MM.1S (cell line): ENCODE measurements around the gene CDH7.

ENCODE experiments used
- DNase-seq: peaks from one replicate; pipeline ENCODE4 v3.0.0-alpha.2; 2015
- H2AFZ ChIP-seq: fragments of 300-600 bp; sonication (generic); 2 replicates; pipeline ENCODE4 v1.6.0; 2016; ENCODE audit warnings: antibody characterized with exemption, low read length
- H3F3A ChIP-seq: fragments of 300-600 bp; sonication (generic); 2 replicates; pipeline ENCODE4 v1.6.1; 2016; ENCODE audit warnings: mild to moderate bottlenecking, antibody characterized with exemption, low read length, moderate library complexity, mixed read lengths; ENCODE audit not compliant: insufficient read depth
- H3K27ac ChIP-seq: fragments of 300-600 bp; sonication (generic); 2 replicates; pipeline ENCODE4 v1.5.1; 2016; ENCODE audit warnings: mild to moderate bottlenecking, low read length
- H3K27me3 ChIP-seq: fragments of 300-600 bp; sonication (generic); replicated peaks from 2 replicates; pipeline ENCODE4 v1.6.0; 2016; ENCODE audit warnings: low read length; ENCODE audit not compliant: insufficient read depth
- H3K36me3 ChIP-seq: fragments of 300-600 bp; sonication (generic); replicated peaks from 2 replicates; pipeline ENCODE4 v1.6.1; 2016; ENCODE audit warnings: mild to moderate bottlenecking, low read length, mixed read lengths; ENCODE audit not compliant: insufficient read depth
- H3K4me1 ChIP-seq: fragments of 300-600 bp; sonication (generic); 2 replicates; pipeline ENCODE4 v1.6.1; 2016; ENCODE audit warnings: low read length, mixed read lengths
- H3K4me2 ChIP-seq: fragments of 300-600 bp; sonication (generic); 2 replicates; pipeline ENCODE4 v1.6.0; 2016; ENCODE audit warnings: low read depth, low read length
- H3K4me3 ChIP-seq: fragments of 300-600 bp; sonication (generic); 2 replicates; pipeline ENCODE4 v1.5.1; 2016; ENCODE audit warnings: low read length, mixed read lengths
- H3K79me2 ChIP-seq: fragments of 300-600 bp; sonication (generic); 2 replicates; pipeline ENCODE4 v1.6.1; 2016; ENCODE audit warnings: mixed run types, low read length, mixed read lengths
- H3K9ac ChIP-seq: fragments of 300-600 bp; sonication (generic); 2 replicates; pipeline ENCODE4 v1.6.1; 2016; ENCODE audit warnings: low read length, mixed read lengths
- H3K9me2 ChIP-seq: fragments of 300-600 bp; sonication (generic); replicated peaks from 2 replicates; pipeline ENCODE4 v1.6.1; 2016; ENCODE audit warnings: mild to moderate bottlenecking, low read length, mixed read lengths; ENCODE audit not compliant: insufficient read depth
- H3K9me3 ChIP-seq: fragments of 300-600 bp; sonication (generic); replicated peaks from 2 replicates; pipeline ENCODE4 v1.6.1; 2016; ENCODE audit warnings: mild to moderate bottlenecking, low read length, mixed read lengths; ENCODE audit not compliant: insufficient read depth
- H4K20me1 ChIP-seq: fragments of 300-600 bp; sonication (generic); 2 replicates; pipeline ENCODE4 v1.6.1; 2016; ENCODE audit warnings: mild to moderate bottlenecking, low read length, moderate library complexity, mixed read lengths; ENCODE audit not compliant: insufficient read depth
- EZH2 ChIP-seq: fragments of 300-600 bp; sonication (generic); optimal IDR thresholded peaks from 2 replicates; pipeline ENCODE3; 2017; ENCODE audit warnings: low read depth, mild to moderate bottlenecking, antibody characterized with exemption, low read length, mixed read lengths
- EZH2phosphoT487 ChIP-seq: fragments of 300-600 bp; sonication (generic); IDR thresholded peaks from 2 replicates; pipeline ENCODE4 v1.6.1; 2018; ENCODE audit warnings: antibody characterized with exemption, low read length
- TF ChIP-seq, protein P1 (sequence below): fragments of 300-600 bp; sonication (generic); IDR thresholded peaks from 2 replicates; pipeline ENCODE4 v1.5.1; 2016; ENCODE audit warnings: antibody characterized with exemption, low read length, mixed read lengths

The CDH7 gene

DNA sequence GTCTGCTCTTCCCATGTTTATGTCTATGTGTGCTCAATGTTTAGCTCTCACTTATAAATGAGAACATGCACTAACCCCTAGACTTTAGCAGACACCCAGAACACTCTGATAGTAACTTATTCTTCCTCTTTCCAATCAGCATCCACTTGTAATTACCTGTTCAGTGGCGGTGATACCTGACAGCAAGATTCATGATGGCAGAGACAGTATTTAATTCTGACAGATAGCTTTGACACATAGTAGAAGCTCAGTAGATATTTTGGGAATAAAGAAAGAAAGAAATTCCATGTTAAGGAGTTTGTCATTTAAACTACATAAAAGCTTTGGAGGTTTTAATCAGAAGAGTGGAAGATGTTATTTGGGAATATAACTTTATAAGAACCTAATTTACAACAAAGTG lies 171.3 kb downstream of the CDH7 start:
- Histone ChIP-seq H3K9me2 (no peaks in the 10 kb centered on the region), H4K20me1 (no peaks in the 10 kb centered on the region), H2AFZ (no peak overlapping the region), H3K4me2 (no peak overlapping the region), H3K9me3 (no peaks in the 10 kb centered on the region), H3F3A (no peaks in the 10 kb centered on the region), H3K36me3 (no peaks in the 10 kb centered on the region), H3K27me3 (no peaks in the 10 kb centered on the region), H3K27ac (no peak overlapping the region), H3K4me3 (no peak overlapping the region), H3K9ac (no peak overlapping the region), H3K79me2 (no peaks in the 10 kb centered on the region), H3K4me1 (no peaks in the 10 kb centered on the region)
- TF ChIP-seq, protein P1, sequence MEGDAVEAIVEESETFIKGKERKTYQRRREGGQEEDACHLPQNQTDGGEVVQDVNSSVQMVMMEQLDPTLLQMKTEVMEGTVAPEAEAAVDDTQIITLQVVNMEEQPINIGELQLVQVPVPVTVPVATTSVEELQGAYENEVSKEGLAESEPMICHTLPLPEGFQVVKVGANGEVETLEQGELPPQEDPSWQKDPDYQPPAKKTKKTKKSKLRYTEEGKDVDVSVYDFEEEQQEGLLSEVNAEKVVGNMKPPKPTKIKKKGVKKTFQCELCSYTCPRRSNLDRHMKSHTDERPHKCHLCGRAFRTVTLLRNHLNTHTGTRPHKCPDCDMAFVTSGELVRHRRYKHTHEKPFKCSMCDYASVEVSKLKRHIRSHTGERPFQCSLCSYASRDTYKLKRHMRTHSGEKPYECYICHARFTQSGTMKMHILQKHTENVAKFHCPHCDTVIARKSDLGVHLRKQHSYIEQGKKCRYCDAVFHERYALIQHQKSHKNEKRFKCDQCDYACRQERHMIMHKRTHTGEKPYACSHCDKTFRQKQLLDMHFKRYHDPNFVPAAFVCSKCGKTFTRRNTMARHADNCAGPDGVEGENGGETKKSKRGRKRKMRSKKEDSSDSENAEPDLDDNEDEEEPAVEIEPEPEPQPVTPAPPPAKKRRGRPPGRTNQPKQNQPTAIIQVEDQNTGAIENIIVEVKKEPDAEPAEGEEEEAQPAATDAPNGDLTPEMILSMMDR, result no peak
- no peak for TF ChIP-seq EZH2phosphoT487
- TF ChIP-seq EZH2, result no peak
- no peak for DNase-seq

DNA sequence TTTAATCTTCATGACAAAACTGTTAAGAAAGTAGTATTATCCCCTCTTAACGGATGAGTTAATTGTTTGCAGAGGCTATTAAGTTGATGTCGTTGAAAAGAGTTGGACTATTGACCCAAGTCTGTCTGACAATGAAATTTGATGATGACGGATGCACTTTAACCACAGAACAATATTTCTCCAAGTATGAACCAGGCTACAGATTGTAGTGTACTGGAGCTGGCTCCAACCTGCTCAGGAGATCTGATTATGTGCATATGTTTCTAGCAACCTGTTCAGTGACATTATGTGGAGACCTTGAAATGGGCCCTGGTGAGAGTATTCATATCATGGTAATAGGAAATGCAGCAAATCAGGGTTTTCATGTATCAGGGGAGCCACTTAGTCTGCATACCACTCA lies 174.1 kb downstream of the CDH7 start:
- no peaks in the 10 kb centered on the region for H3K27me3 ChIP-seq
- H3K27ac ChIP-seq, result no peak overlapping the region
- no peak for DNase-seq
- H3K9ac ChIP-seq, result no peak overlapping the region
- H3K4me2 ChIP-seq, result no peak overlapping the region
- H3K9me2 ChIP-seq, result no peaks in the 10 kb centered on the region
- no peaks in the 10 kb centered on the region for H3K4me1 ChIP-seq
- H3F3A ChIP-seq, result no peaks in the 10 kb centered on the region
- H3K9me3 ChIP-seq, result no peaks in the 10 kb centered on the region
- no peaks in the 10 kb centered on the region for H3K79me2 ChIP-seq
- no peaks in the 10 kb centered on the region for H4K20me1 ChIP-seq
- no peak for TF ChIP-seq EZH2
- no peaks in the 10 kb centered on the region for H3K36me3 ChIP-seq
- no peak overlapping the region for H2AFZ ChIP-seq
- no peak overlapping the region for H3K4me3 ChIP-seq

DNA sequence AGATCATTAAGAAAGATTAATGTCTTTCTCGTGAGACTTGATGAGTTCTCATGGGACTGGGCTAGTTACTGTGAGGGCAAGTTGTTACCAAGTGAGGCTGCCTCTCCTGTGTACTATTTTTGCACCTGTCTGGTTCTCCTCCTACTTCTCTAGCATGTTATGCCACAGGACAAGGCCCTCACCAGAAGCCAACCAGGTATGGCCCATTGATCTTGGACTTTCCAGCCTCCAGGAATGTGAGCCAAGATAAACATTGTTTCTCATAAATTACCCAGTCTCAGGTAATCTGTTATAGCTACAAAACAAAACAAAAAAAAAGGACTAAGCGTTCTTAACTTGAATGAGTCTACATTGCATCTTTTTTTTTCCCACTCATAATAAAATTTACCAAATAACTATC lies 184.1 kb downstream of the CDH7 start:
- H3K79me2 ChIP-seq, result no peaks in the 10 kb centered on the region
- H3K27ac ChIP-seq, result no peak overlapping the region
- H3F3A ChIP-seq, result no peaks in the 10 kb centered on the region
- no peaks in the 10 kb centered on the region for H3K9me3 ChIP-seq
- H3K27me3 ChIP-seq, result no peaks in the 10 kb centered on the region
- TF ChIP-seq EZH2 (no peak), EZH2phosphoT487 (no peak)
- TF ChIP-seq, protein P1, result no peak
- H3K4me2 ChIP-seq, result no peak overlapping the region
- H3K4me3 ChIP-seq, result no peak overlapping the region
- H4K20me1 ChIP-seq, result no peaks in the 10 kb centered on the region
- no peaks in the 10 kb centered on the region for H3K36me3 ChIP-seq
- no peak overlapping the region for H3K9ac ChIP-seq
- DNase-seq, result no peak
- no peaks in the 10 kb centered on the region for H3K4me1 ChIP-seq
- no peaks in the 10 kb centered on the region for H3K9me2 ChIP-seq
- no peak overlapping the region for H2AFZ ChIP-seq

DNA sequence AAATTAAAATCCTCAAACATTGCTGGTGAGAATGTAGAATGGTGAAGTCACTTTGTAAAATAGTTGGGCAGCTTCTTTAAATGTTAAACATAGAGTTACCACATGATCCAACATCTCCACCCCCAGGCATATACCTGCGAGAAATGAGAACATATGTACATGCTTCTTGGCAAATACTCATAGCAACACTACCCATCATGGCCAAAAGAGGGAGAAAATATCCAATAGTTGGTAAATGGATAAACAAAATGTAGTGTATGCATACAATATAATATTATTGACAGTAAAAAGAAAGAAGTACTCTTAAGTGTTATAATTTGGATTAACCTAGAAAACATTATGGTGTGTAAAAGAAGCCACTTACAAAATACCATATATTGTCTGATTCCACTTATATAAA lies 185.9 kb downstream of the CDH7 start:
- Histone ChIP-seq H3K27me3 (no peaks in the 10 kb centered on the region), H3K9me2 (no peaks in the 10 kb centered on the region), H3K4me3 (no peak overlapping the region), H3K9ac (no peak overlapping the region), H2AFZ (no peak overlapping the region), H3K9me3 (no peaks in the 10 kb centered on the region), H3F3A (no peaks in the 10 kb centered on the region), H3K36me3 (no peaks in the 10 kb centered on the region), H3K4me1 (no peaks in the 10 kb centered on the region), H4K20me1 (no peaks in the 10 kb centered on the region), H3K79me2 (no peaks in the 10 kb centered on the region), H3K27ac (no peak overlapping the region), H3K4me2 (no peak overlapping the region)
- TF ChIP-seq EZH2 (no peak), EZH2phosphoT487 (no peak)
- TF ChIP-seq, protein P1, result no peak; the same call in 1 of the 2 replicates
- no peak for DNase-seq
